ENCODE results near the gene FRMD4A. TPM values are rescaled to one million over a fixed set of nuclear protein-coding genes. Genes with fewer than 3 reads are reported as not detected.
A peak's percentile ranks its signal among the peaks of the same experiment; 100 is the strongest.

The FRMD4A gene
- total RNA-seq, 2 experiments from 2014 or later = 0.17 TPM; not detected in 1

DNA sequence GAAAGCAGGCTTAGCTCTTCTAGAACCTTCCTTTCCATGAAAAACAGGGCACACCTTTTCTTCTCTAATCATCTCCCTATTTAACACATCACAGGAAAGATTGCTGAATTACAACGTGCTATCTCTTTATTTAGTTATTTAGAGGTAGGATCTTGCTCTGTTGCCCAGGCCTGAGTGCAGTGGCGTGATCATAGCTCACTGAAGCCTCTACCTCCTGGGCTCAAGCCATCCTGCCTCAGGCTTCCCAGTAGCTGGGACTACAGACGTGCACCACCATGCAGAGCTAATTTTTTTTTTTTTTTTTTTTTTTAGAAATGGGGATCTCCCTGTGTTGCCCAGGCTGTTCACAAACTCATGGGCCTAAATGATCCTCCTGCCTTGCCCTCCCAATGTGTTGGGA is 492.8 kb downstream of the FRMD4A start:
- Histone ChIP-seq H2AFZ (ENCODE audit: low read length) (peak overlapping the region; percentile 74), H3K4me3 (ENCODE audit: low read depth, low read length, poor library complexity, severe bottlenecking) (no peak overlapping the region), H3K9me2 (ENCODE audit: insufficient read depth, low read length) (no peaks in the 10 kb centered on the region), H3K36me3 (ENCODE audit: insufficient read depth, low read length) (no peaks in the 10 kb centered on the region), H3K27ac (ENCODE audit: low read depth, low read length, poor library complexity, severe bottlenecking) (no peak overlapping the region), H4K20me1 (ENCODE audit: insufficient read depth, low read length) (no peaks in the 10 kb centered on the region), H3K79me2 (ENCODE audit: insufficient read depth, low read depth, low read length) (no peaks in the 10 kb centered on the region), H3K4me1 (ENCODE audit: insufficient read depth, low read length, poor library complexity, severe bottlenecking) (peaks cover 6% of the 10 kb centered on the region), H3K9me3 (ENCODE audit: low read length) (no peaks in the 10 kb centered on the region), H3K4me2 (ENCODE audit: low read length) (no peak overlapping the region)
- no TSS peak for BruUV-seq (replicated peaks)
- intact Hi-C loops (cut with micrococcal nuclease; ENCODE audit: unreplicated experiment) = no loop called here
- no peak for DNase-seq (ENCODE audit: low spot score)
- POLR2A ChIA-PET = interaction anchor here (0.7 to 1.2 kb wide), 4 partner anchors 15 to 347 kb away, joined by 3 to 6 read pairs (median 3); no protein-coding TSS in a partner anchor
- CTCF ChIA-PET (ENCODE audit: unreplicated experiment) = no interaction called here
- TF ChIP-seq CTCF (conservative IDR thresholded peaks at IDR 0.05; ENCODE audit: low read length) = no peak
- no peak for TF ChIP-seq EZH2phosphoT487 (IDR thresholded peaks at IDR 0.05; ENCODE audit: borderline replicate concordance, low read depth, low read length)

GRCh38 chr10:13834581-13835286 is 496.0 kb downstream of the FRMD4A start:
- intact Hi-C loops (cut with micrococcal nuclease; ENCODE audit: unreplicated experiment) = no loop called here
- H2AFZ ChIP-seq (ENCODE audit: low read length) = peak overlapping the region; percentile 42; the same call in 1 of the 2 replicates
- no TSS peak for BruUV-seq (replicated peaks)
- no peaks in the 10 kb centered on the region for H3K9me3 ChIP-seq (ENCODE audit: low read length)
- ChIA-PET CTCF (ENCODE audit: unreplicated experiment) (no interaction called here), POLR2A (interaction anchor here (0.6 kb wide), 1 partner anchor 222 kb away, joined by 3 read pairs; no protein-coding TSS in a partner anchor)
- H4K20me1 ChIP-seq (ENCODE audit: insufficient read depth, low read length) = no peaks in the 10 kb centered on the region
- peaks cover 37% of the 10 kb centered on the region for H3K4me1 ChIP-seq (ENCODE audit: insufficient read depth, low read length, poor library complexity, severe bottlenecking)
- DNase-seq (ENCODE audit: low spot score) = no peak
- no peak overlapping the region for H3K27ac ChIP-seq (ENCODE audit: low read depth, low read length, poor library complexity, severe bottlenecking)
- no peak overlapping the region for H3K4me2 ChIP-seq (ENCODE audit: low read length)
- no peak overlapping the region for H3K4me3 ChIP-seq (ENCODE audit: low read depth, low read length, poor library complexity, severe bottlenecking)
- H3K36me3 ChIP-seq (ENCODE audit: insufficient read depth, low read length) = no peaks in the 10 kb centered on the region
- H3K79me2 ChIP-seq (ENCODE audit: insufficient read depth, low read depth, low read length) = no peaks in the 10 kb centered on the region
- no peak for TF ChIP-seq CTCF (conservative IDR thresholded peaks at IDR 0.05; ENCODE audit: low read length)
- no peak for TF ChIP-seq EZH2phosphoT487 (IDR thresholded peaks at IDR 0.05; ENCODE audit: borderline replicate concordance, low read depth, low read length)
- H3K9me2 ChIP-seq (ENCODE audit: insufficient read depth, low read length) = no peaks in the 10 kb centered on the region

DNA sequence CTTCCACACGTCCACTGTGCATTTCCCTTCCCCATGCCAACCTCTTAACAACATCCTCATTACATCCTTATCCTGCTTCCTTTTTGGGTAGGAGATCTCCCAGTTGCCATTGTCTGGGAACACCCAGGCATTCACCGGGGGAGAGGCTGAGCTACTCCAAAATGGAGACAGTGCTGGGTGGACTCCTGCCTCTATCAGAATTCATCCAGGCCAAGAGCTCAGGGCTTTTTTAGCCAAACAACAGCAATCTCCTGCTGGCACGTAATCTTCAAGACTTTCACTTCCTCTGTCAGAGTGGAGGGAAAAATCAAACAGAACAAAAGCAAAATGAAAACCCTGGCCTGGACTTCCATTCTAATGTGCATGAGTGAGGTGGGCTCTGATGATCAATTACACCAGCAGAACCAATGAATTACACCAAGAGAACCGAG is 499.0 kb downstream of the FRMD4A start:
- no peaks in the 10 kb centered on the region for H3K9me2 ChIP-seq (ENCODE audit: insufficient read depth, low read length)
- H3K9me3 ChIP-seq (ENCODE audit: low read length) = no peaks in the 10 kb centered on the region
- ChIA-PET POLR2A (interaction anchor here (0.6 to 2.5 kb wide), 10 partner anchors 10 to 353 kb away, joined by 3 to 13 read pairs (median 4); no protein-coding TSS in a partner anchor), CTCF (ENCODE audit: unreplicated experiment) (no interaction called here)
- intact Hi-C loops (cut with micrococcal nuclease; ENCODE audit: unreplicated experiment) = loop anchor here (1.0 kb wide), 1 partner anchor 44 kb away; no protein-coding TSS in a partner anchor
- peak; percentile 88 for DNase-seq (ENCODE audit: low spot score)
- peaks cover 40% of the 10 kb centered on the region for H3K4me1 ChIP-seq (ENCODE audit: insufficient read depth, low read length, poor library complexity, severe bottlenecking)
- peak overlapping the region; percentile 94 for H2AFZ ChIP-seq (ENCODE audit: low read length)
- TF ChIP-seq EZH2phosphoT487 (IDR thresholded peaks at IDR 0.05; ENCODE audit: borderline replicate concordance, low read depth, low read length) (no peak), CTCF (conservative IDR thresholded peaks at IDR 0.05; ENCODE audit: low read length) (no peak)
- no peaks in the 10 kb centered on the region for H3K79me2 ChIP-seq (ENCODE audit: insufficient read depth, low read depth, low read length)
- peak overlapping the region; percentile 49 for H3K4me3 ChIP-seq (ENCODE audit: low read depth, low read length, poor library complexity, severe bottlenecking)
- H3K36me3 ChIP-seq (ENCODE audit: insufficient read depth, low read length) = no peaks in the 10 kb centered on the region
- no peaks in the 10 kb centered on the region for H4K20me1 ChIP-seq (ENCODE audit: insufficient read depth, low read length)
- H3K4me2 ChIP-seq (ENCODE audit: low read length) = peak overlapping the region; percentile 76
- BruUV-seq (replicated peaks) = no TSS peak
- peak overlapping the region; percentile 67 for H3K27ac ChIP-seq (ENCODE audit: low read depth, low read length, poor library complexity, severe bottlenecking)
